Suprapubic skin (tissue), 4 donors: ENCODE data around the gene RPL27. TPM values are rescaled to one million over a fixed set of nuclear protein-coding genes. Genes with fewer than 3 reads are reported as not detected.
A peak's percentile ranks its signal among the peaks of the same experiment; 100 is the strongest.
"Not testable (repeated sequence)": the region's sequence is repeated elsewhere in the genome, so short reads cannot be mapped to it uniquely, and the experiment has no call there.

Experiments
- DNase-seq, 2 donors: peaks; one replicate each; pipeline ENCODE4 v3.0.0-alpha.2; 2019; ENCODE audit warnings: low spot score in 2 of 2
- H3K27ac ChIP-seq: fragments of 200-600 bp; sonication (generic); one replicate; pipeline ENCODE4 v1.5.1; 2019
- H3K27me3 ChIP-seq: fragments of 200-600 bp; sonication (generic); one replicate; pipeline ENCODE4 v1.5.1; 2019
- H3K36me3 ChIP-seq: fragments of 200-600 bp; sonication (generic); one replicate; pipeline ENCODE4 v1.5.1; 2019
- H3K4me1 ChIP-seq: fragments of 200-600 bp; sonication (generic); one replicate; pipeline ENCODE4 v1.5.1; 2019
- H3K4me3 ChIP-seq: fragments of 200-600 bp; sonication (generic); one replicate; pipeline ENCODE4 v1.5.1; 2019; ENCODE audit warnings: mild to moderate bottlenecking
- H3K9me3 ChIP-seq: fragments of 200-600 bp; sonication (generic); one replicate; pipeline ENCODE4 v1.5.1; 2019
- EP300 ChIP-seq: sonication (generic); formaldehyde crosslinking; IDR thresholded peaks from one replicate; pipeline ENCODE4 v1.6.1; 2017; ENCODE audit warnings: antibody characterized with exemption
- POLR2A ChIP-seq, 2 donors: fragments of 450-650 bp; IDR thresholded peaks; one replicate each; pipeline ENCODE4 v1.6.1; 2017; ENCODE audit warnings: antibody characterized with exemption in 2 of 2, mild to moderate bottlenecking in 2 of 2, moderate library complexity in 2 of 2
- POLR2AphosphoS5 ChIP-seq, 3 donors: sonication (generic); formaldehyde crosslinking; IDR thresholded peaks; one replicate each; pipeline ENCODE4 v1.6.1; 2017; ENCODE audit warnings: antibody characterized with exemption in 3 of 3
- WGBS: methylation state at CpG from one replicate; pipeline ENCODE4 v1.1.5; 2018; 5-methylcytosine and 5-hydroxymethylcytosine counted together
- total RNA-seq, 4 donors: library from RNA; depleted of rRNA; stranded (reverse); fragments of >200 nt; gene quantifications; one replicate each; pipeline ENCODE4 v1.1.0, GENCODE V29; 2016
- TF ChIP-seq, protein P1 (sequence below), 2 donors: fragments of 200-600 bp in 1 of 2; fragments of 450-650 bp in 1 of 2; sonication (generic) in 1 of 2; IDR thresholded peaks; one replicate each; pipeline ENCODE4 v1.5.1; 2016 to 2019; ENCODE audit warnings: antibody characterized with exemption in 2 of 2, mild to moderate bottlenecking in 1 of 2, moderate library complexity in 1 of 2

The RPL27 gene
- total RNA-seq, 4 donors from 2014 or later = 968 to 1,986 (median 1,251) TPM

GRCh38 chr17:42989141-42989540, 9.1 kb upstream of the RPL27 start:
- peaks cover 87% of the 10 kb centered on the region for H3K36me3 ChIP-seq
- H3K4me3 ChIP-seq = no peak overlapping the region
- no peaks in the 10 kb centered on the region for H3K27me3 ChIP-seq
- no peak for TF ChIP-seq POLR2AphosphoS5 (IDR thresholded peaks at IDR 0.05)
- no peak for TF ChIP-seq POLR2A (IDR thresholded peaks at IDR 0.05)
- TF ChIP-seq, protein P1, sequence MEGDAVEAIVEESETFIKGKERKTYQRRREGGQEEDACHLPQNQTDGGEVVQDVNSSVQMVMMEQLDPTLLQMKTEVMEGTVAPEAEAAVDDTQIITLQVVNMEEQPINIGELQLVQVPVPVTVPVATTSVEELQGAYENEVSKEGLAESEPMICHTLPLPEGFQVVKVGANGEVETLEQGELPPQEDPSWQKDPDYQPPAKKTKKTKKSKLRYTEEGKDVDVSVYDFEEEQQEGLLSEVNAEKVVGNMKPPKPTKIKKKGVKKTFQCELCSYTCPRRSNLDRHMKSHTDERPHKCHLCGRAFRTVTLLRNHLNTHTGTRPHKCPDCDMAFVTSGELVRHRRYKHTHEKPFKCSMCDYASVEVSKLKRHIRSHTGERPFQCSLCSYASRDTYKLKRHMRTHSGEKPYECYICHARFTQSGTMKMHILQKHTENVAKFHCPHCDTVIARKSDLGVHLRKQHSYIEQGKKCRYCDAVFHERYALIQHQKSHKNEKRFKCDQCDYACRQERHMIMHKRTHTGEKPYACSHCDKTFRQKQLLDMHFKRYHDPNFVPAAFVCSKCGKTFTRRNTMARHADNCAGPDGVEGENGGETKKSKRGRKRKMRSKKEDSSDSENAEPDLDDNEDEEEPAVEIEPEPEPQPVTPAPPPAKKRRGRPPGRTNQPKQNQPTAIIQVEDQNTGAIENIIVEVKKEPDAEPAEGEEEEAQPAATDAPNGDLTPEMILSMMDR (IDR thresholded peaks at IDR 0.05) = no peak
- no peak for TF ChIP-seq EP300
- no peak overlapping the region for H3K27ac ChIP-seq
- DNase-seq = no peak
- no peaks in the 10 kb centered on the region for H3K9me3 ChIP-seq
- WGBS = 93% methylated on average over 5 of the region's 5 CpGs
- H3K4me1 ChIP-seq = peaks cover 3% of the 10 kb centered on the region

DNA sequence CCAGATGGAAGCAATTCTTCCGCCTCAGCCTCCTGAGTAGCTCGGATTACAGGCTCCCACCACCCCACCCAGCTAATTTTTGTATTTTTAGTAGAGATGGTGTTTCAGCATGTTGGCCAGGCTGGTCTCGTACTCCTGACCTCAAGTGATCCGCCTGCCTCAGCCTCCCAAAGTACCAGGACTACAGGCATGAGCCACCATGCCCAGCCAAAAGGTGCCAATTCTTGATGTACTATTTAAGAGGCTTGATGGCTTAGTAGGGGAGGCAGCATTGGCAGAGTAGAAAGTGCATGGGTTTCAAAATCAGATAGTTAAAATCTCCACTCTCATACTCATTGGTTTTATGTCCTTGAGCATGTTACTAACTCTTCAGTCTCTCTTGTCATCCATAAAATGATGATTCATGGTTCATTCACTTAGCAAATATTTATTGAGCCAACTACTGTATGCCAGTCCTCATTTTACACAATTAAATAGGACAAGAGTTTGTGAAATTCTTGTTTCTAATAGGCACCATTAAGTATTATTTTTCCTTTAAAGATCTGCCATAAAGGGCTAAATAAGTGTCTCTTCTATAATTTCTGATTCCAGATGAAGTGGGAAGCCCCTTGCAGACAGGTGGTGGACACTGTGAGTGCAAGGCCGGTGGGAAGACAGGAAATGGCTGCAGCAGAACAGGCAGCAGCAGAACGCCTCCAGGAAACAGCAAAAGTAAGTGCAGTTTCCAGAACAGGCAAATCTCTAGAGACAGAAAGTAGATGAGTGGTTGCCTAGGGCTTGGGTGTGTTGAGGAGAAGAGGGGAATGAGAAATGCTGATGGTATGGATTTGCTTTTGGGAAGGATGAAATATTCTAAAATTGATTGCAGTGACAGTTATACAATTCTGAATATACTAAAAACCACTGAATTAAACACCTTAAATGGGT, 8.2 kb upstream of the RPL27 start:
- WGBS = 86% methylated on average over 6 of the region's 6 CpGs
- H3K27ac ChIP-seq = no peak overlapping the region
- TF ChIP-seq EP300 = no peak
- TF ChIP-seq POLR2A (IDR thresholded peaks at IDR 0.05) = no peak

GRCh38 chr17:42991471-42991870, 6.7 kb upstream of the RPL27 start:
- H3K9me3 ChIP-seq = no peaks in the 10 kb centered on the region
- no peak for DNase-seq
- no peak overlapping the region for H3K4me3 ChIP-seq
- TF ChIP-seq EP300 (no peak), POLR2A (IDR thresholded peaks at IDR 0.05) (no peak), POLR2AphosphoS5 (IDR thresholded peaks at IDR 0.05) (no peak)
- TF ChIP-seq, protein P1 (IDR thresholded peaks at IDR 0.05) = no peak
- H3K27me3 ChIP-seq = no peaks in the 10 kb centered on the region
- H3K27ac ChIP-seq = no peak overlapping the region
- H3K36me3 ChIP-seq = peaks cover 74% of the 10 kb centered on the region
- no peaks in the 10 kb centered on the region for H3K4me1 ChIP-seq
- 83% methylated on average over 1 of the region's 6 CpGs for WGBS

More for the DNA sequence above, 8.2 kb upstream of the RPL27 start:
- H3K4me1 ChIP-seq = no peaks in the 10 kb centered on the region
- no peaks in the 10 kb centered on the region for H3K27me3 ChIP-seq
- no peak overlapping the region for H3K4me3 ChIP-seq
- H3K36me3 ChIP-seq = peaks cover 86% of the 10 kb centered on the region
- DNase-seq = no peak
- no peaks in the 10 kb centered on the region for H3K9me3 ChIP-seq

DNA sequence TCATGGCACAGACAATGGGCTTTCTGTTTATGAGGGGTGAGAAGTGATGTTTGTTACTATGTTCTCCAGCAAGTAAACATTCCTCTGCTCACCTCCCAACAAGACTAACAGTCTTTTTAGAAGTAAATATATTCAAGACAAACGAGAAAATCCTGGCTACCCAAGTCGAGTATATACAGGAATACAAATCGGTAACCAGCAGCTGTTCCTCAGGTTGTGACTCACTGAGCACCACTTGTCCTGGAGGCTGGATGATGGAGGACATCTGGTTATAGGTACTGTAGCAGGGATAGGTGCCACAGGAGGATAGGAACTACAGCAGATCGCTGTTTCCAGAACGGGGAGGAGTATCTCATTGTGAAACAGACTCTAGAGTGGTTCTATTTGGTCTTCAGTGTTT, 5.3 kb upstream of the RPL27 start:
- no peak for DNase-seq
- Histone ChIP-seq H3K36me3 (peaks cover 60% of the 10 kb centered on the region), H3K27me3 (no peaks in the 10 kb centered on the region), H3K4me3 (no peak overlapping the region), H3K4me1 (peaks cover 7% of the 10 kb centered on the region), H3K9me3 (no peaks in the 10 kb centered on the region), H3K27ac (no peak overlapping the region)
- WGBS = 83% methylated on average over 5 of the region's 5 CpGs
- TF ChIP-seq, protein P1 (IDR thresholded peaks at IDR 0.05) = no peak
- TF ChIP-seq POLR2AphosphoS5 (IDR thresholded peaks at IDR 0.05) (no peak), EP300 (no peak), POLR2A (IDR thresholded peaks at IDR 0.05) (no peak)

- H3K9me3 ChIP-seq, H3K27me3 ChIP-seq, H3K27ac ChIP-seq, DNase-seq, H3K4me1 ChIP-seq, H3K4me3 ChIP-seq: not testable (repeated sequence)
- H3K36me3 ChIP-seq = peaks cover 50% of the 10 kb centered on the region
- WGBS = 84% methylated on average over 10 of the region's 10 CpGs
Observed at GRCh38 chr17:42993913-42994312, 4.3 kb upstream of the RPL27 start.

DNA sequence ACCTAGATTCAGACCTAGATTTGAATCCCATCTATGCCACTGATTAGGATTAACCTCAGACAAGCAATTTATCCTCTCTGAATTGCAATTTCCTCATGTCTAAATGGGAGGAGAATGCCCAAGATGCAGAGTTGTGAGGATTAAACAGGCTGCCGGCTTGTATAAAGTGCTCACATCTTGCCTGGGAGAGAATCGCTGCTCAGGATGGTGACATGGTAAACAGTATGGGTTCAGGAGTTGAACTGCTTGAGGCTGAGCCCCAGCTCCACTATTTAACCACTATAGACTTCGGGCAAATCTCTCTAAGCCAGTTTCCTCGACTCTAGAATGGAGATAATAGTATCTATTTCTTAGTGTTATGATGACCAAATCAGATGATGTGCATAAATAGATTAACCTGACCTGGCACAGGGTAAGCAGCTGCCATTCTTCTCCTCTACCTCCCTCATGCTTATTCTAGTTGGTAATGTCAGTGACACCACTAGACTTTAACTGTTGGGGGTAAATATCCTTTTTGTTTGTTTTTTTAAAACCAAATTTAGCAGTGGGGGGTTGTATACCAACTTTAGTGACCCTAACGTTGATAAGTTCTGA, 732 bp upstream of the RPL27 start:
- peak overlapping the region; percentile 81 for H3K4me3 ChIP-seq
- H3K27me3 ChIP-seq = no peaks in the 10 kb centered on the region
- TF ChIP-seq POLR2AphosphoS5 (IDR thresholded peaks at IDR 0.05) (no peak), POLR2A (IDR thresholded peaks at IDR 0.05) (no peak), EP300 (no peak)
- TF ChIP-seq, protein P1 (IDR thresholded peaks at IDR 0.05) = no peak
- peak overlapping the region; percentile 54 for H3K27ac ChIP-seq
- 43% methylated on average over 5 of the region's 5 CpGs for WGBS
- DNase-seq = no peak
- peaks cover 42% of the 10 kb centered on the region for H3K36me3 ChIP-seq
- H3K4me1 ChIP-seq = peaks cover 27% of the 10 kb centered on the region
- no peaks in the 10 kb centered on the region for H3K9me3 ChIP-seq
